HG03103 (cell line): ENCODE measurements around the gene MROH8.
"Not testable (repeated sequence)": the region's sequence is repeated elsewhere in the genome, so short reads cannot be mapped to it uniquely, and the experiment has no call there.

Source experiments
- ATAC-seq: cut with Tn5 transposase; IDR thresholded peaks from one replicate; pipeline ENCODE4 v1.9.1; 2021; ENCODE audit warnings: low read depth; ENCODE audit not compliant: unreplicated experiment

Gene MROH8

GRCh38 chr20:37158248-37158647 is 21.1 kb downstream of the MROH8 start:
- no peak for ATAC-seq

- no peak for ATAC-seq
Observed at GRCh38 chr20:37155987-37156386, 23.4 kb downstream of the MROH8 start.

GRCh38 chr20:37154684-37155298 is 24.6 kb downstream of the MROH8 start:
- no peak for ATAC-seq

GRCh38 chr20:37152284-37152683 is 27.1 kb downstream of the MROH8 start:
- no peak for ATAC-seq

- no peak for ATAC-seq
Observed at GRCh38 chr20:37151529-37151928, 27.8 kb downstream of the MROH8 start.

- ATAC-seq, result not testable (repeated sequence)
Observed at GRCh38 chr20:37150864-37151263, 28.5 kb downstream of the MROH8 start.

GRCh38 chr20:37147250-37147649 is 32.1 kb downstream of the MROH8 start:
- ATAC-seq, result no peak

- ATAC-seq, result no peak
Observed at GRCh38 chr20:37144856-37145404, 34.4 kb downstream of the MROH8 start.

- no peak for ATAC-seq
Observed at GRCh38 chr20:37142708-37143107, 36.6 kb downstream of the MROH8 start.

GRCh38 chr20:37137547-37137946 is 41.8 kb downstream of the MROH8 start:
- no peak for ATAC-seq

- ATAC-seq, result no peak
Observed at GRCh38 chr20:37133952-37134351, 45.4 kb downstream of the MROH8 start.

- ATAC-seq, result no peak
Observed at GRCh38 chr20:37131486-37131885, 47.9 kb downstream of the MROH8 start.

GRCh38 chr20:37128803-37129202 is 50.5 kb downstream of the MROH8 start:
- no peak for ATAC-seq

- not testable (repeated sequence) for ATAC-seq
Observed at GRCh38 chr20:37126290-37126689, 53.1 kb downstream of the MROH8 start.

- ATAC-seq, result no peak
Observed at GRCh38 chr20:37123441-37123840, 55.9 kb downstream of the MROH8 start.

GRCh38 chr20:37120497-37120896 is 58.9 kb downstream of the MROH8 start:
- no peak for ATAC-seq

GRCh38 chr20:37119356-37120036 is 59.9 kb downstream of the MROH8 start:
- no peak for ATAC-seq

GRCh38 chr20:37114012-37114411 is 65.3 kb downstream of the MROH8 start:
- no peak for ATAC-seq

- no peak for ATAC-seq
Observed at GRCh38 chr20:37111926-37112455, 67.4 kb downstream of the MROH8 start.

- ATAC-seq, result no peak
Observed at GRCh38 chr20:37108676-37109075, 70.7 kb downstream of the MROH8 start.

- no peak for ATAC-seq
Observed at GRCh38 chr20:37102571-37102970, 76.8 kb downstream of the MROH8 start.
